Left lung (tissue), 10 donors: ENCODE results near the gene ERF. TPM values are rescaled to one million over a fixed set of nuclear protein-coding genes. Genes with fewer than 3 reads are reported as not detected.

Experiments used
- ATAC-seq: fragments of 200-7000 bp; cut with Tn5 transposase; one replicate; pipeline ENCODE4 v1.9.1; 2020; ENCODE audit warnings: moderate library complexity
- DNase-seq, 4 donors: peaks; one replicate each; pipeline ENCODE4 v3.0.0-alpha.2; 2013 to 2020
- H3K27ac ChIP-seq, 2 donors: fragments of 200-600 bp; sonication (generic) in 1 of 2; one replicate each; pipeline versions ENCODE4 v1.5.0 to v1.8.0; 2020 to 2021
- H3K27me3 ChIP-seq, 2 donors: fragments of 200-600 bp; sonication (generic) in 1 of 2; one replicate each; pipeline versions ENCODE4 v1.5.0 to v1.8.0; 2020 to 2021
- H3K36me3 ChIP-seq, 2 donors: fragments of 200-600 bp; sonication (generic) in 1 of 2; one replicate each; pipeline versions ENCODE4 v1.5.0 to v1.8.0; 2020 to 2021
- H3K4me1 ChIP-seq, 2 donors: fragments of 200-600 bp; one replicate each; pipeline ENCODE4 v1.8.0; 2021
- H3K4me3 ChIP-seq, 2 donors: fragments of 200-600 bp; sonication (generic) in 1 of 2; one replicate each; pipeline versions ENCODE4 v1.5.0 to v1.8.0; 2020 to 2021; ENCODE audit warnings: mild to moderate bottlenecking in 1 of 2
- H3K9me3 ChIP-seq, 2 donors: fragments of 200-600 bp; sonication (generic) in 1 of 2; one replicate each; pipeline versions ENCODE4 v1.5.0 to v1.8.0; 2020 to 2021
- intact Hi-C, 2 donors: fragments of 100-400 bp; cut with DNase I; formaldehyde crosslinking; loops; one replicate each; pipeline versions ENCODE4 v1.11.2 to v1.14.2; 2022
- polyA plus RNA-seq, 6 donors: library from polyadenylated mRNA; unstranded; fragments of 120-200 nt; gene quantifications; one replicate each; pipeline ENCODE4 v1.2.1, GENCODE V29; 2013; ENCODE audit not compliant: insufficient read length in 6 of 6
- total RNA-seq, 2 donors: library from RNA; stranded (reverse); fragmentation: NEBNext Ultra II Directional; extraction: Animal tissue kit (Norgen Biotek cat#: 25700); gene quantifications; one replicate each; pipeline ENCODE4 v1.2.1, GENCODE V29; 2021
- TF ChIP-seq, protein P1 (sequence below), 2 donors: fragments of 200-600 bp; sonication (generic) in 1 of 2; IDR thresholded peaks; one replicate each; pipeline versions ENCODE4 v1.5.0 to v1.8.0; 2021; ENCODE audit warnings: antibody characterized with exemption in 2 of 2
- donor health status: DM: no; HTN: yes; CAD: no.
- donor health status: DM: no; HTN: no; CAD: no.

The ERF gene
- total and polyA plus RNA-seq, 8 donors: 42.9 to 56.4 (median 48.9) TPM

DNA sequence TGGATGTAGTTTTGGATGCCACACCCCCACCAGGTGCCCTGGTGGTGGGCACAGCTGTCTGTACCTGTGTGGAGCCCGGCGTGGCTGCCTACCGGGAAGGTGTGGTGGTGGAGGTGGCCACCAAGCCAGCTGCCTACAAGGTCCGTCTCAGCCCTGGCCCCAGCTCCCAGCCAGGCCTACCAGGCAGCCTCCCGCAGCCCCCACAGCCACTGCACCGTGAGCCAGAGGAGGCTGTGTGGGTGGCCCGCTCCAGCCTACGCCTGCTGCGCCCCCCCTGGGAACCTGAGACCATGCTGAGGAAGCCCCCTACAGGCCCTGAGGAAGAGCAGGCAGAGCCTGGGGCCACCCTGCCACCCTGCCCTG lies 17.6 kb upstream of the ERF start:
- intact Hi-C loops: no loop called here
- H3K4me1 ChIP-seq: peaks cover 21 to 62% of the 10 kb centered on the region in 2 donors
- TF ChIP-seq, protein P1, sequence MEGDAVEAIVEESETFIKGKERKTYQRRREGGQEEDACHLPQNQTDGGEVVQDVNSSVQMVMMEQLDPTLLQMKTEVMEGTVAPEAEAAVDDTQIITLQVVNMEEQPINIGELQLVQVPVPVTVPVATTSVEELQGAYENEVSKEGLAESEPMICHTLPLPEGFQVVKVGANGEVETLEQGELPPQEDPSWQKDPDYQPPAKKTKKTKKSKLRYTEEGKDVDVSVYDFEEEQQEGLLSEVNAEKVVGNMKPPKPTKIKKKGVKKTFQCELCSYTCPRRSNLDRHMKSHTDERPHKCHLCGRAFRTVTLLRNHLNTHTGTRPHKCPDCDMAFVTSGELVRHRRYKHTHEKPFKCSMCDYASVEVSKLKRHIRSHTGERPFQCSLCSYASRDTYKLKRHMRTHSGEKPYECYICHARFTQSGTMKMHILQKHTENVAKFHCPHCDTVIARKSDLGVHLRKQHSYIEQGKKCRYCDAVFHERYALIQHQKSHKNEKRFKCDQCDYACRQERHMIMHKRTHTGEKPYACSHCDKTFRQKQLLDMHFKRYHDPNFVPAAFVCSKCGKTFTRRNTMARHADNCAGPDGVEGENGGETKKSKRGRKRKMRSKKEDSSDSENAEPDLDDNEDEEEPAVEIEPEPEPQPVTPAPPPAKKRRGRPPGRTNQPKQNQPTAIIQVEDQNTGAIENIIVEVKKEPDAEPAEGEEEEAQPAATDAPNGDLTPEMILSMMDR (IDR thresholded peaks at IDR 0.05): no peak

GRCh38 chr19:42271861-42272534 lies 17.1 kb upstream of the ERF start:
- Histone ChIP-seq H3K27ac (no peak overlapping the region), H3K9me3 (no peaks in the 10 kb centered on the region), H3K4me1 (peaks cover 20 to 61% of the 10 kb centered on the region in 2 donors), H3K27me3 (no peaks in the 10 kb centered on the region), H3K36me3 (peaks cover 0 to 43% of the 10 kb centered on the region in 2 donors), H3K4me3 (no peak overlapping the region)
- TF ChIP-seq, protein P1 (IDR thresholded peaks at IDR 0.05): no peak
- intact Hi-C loops: no loop called here
- DNase-seq (peak in 2 of 4 donors; percentile 34 to 75), ATAC-seq (no peak)

More for the DNA sequence above, 17.6 kb upstream of the ERF start:
- H3K27ac ChIP-seq: no peak overlapping the region
- H3K4me3 ChIP-seq: no peak overlapping the region
- DNase-seq (peak in 1 of 4 donors; percentile 34), ATAC-seq (no peak)
- peaks cover 0 to 43% of the 10 kb centered on the region in 2 donors for H3K36me3 ChIP-seq
- no peaks in the 10 kb centered on the region for H3K27me3 ChIP-seq
- H3K9me3 ChIP-seq: no peaks in the 10 kb centered on the region

GRCh38 chr19:42271045-42271419 lies 16.1 kb upstream of the ERF start:
- intact Hi-C loops: no loop called here
- Histone ChIP-seq H3K36me3 (peaks cover 0 to 43% of the 10 kb centered on the region in 2 donors), H3K9me3 (no peaks in the 10 kb centered on the region), H3K27me3 (no peaks in the 10 kb centered on the region), H3K4me1 (peaks cover 18 to 52% of the 10 kb centered on the region in 2 donors), H3K4me3 (peak overlapping the region; percentile 39 to 60), H3K27ac (peak overlapping the region; percentile 86 to 92)
- DNase-seq: peak in 1 of 4 donors; percentile 34
- ATAC-seq: no peak
- TF ChIP-seq, protein P1 (IDR thresholded peaks at IDR 0.05): no peak

GRCh38 chr19:42270346-42271044 lies 15.6 kb upstream of the ERF start:
- intact Hi-C loops: no loop called here
- H3K27me3 ChIP-seq: no peaks in the 10 kb centered on the region
- TF ChIP-seq, protein P1 (IDR thresholded peaks at IDR 0.05): no peak
- H3K36me3 ChIP-seq: peaks cover 0 to 39% of the 10 kb centered on the region in 2 donors
- peak overlapping the region; percentile 39 to 60 for H3K4me3 ChIP-seq
- peak overlapping the region; percentile 86 to 92 for H3K27ac ChIP-seq
- peak in 3 of 4 donors; percentile 46 to 82 (median 66) for DNase-seq
- no peaks in the 10 kb centered on the region for H3K9me3 ChIP-seq
- ATAC-seq: peak; percentile 0
- peaks cover 17 to 46% of the 10 kb centered on the region in 2 donors for H3K4me1 ChIP-seq
